DMS114 treated with DMSO at 0.1 percent for 48 hours (cell line): ENCODE results near the gene HOOK2.
"Not testable (repeated sequence)": the region's sequence is repeated elsewhere in the genome, so short reads cannot be mapped to it uniquely, and the experiment has no call there.

Source experiments
- DNase-seq: peaks from one replicate; lab custom pipeline; 2025; ENCODE audit not compliant: unreplicated experiment; lab: John Stamatoyannopoulos, UW

HOOK2 gene

GRCh38 chr19:12722566-12723380, 52.6 kb downstream of the HOOK2 start:
- peak; percentile 91 for DNase-seq

DNA sequence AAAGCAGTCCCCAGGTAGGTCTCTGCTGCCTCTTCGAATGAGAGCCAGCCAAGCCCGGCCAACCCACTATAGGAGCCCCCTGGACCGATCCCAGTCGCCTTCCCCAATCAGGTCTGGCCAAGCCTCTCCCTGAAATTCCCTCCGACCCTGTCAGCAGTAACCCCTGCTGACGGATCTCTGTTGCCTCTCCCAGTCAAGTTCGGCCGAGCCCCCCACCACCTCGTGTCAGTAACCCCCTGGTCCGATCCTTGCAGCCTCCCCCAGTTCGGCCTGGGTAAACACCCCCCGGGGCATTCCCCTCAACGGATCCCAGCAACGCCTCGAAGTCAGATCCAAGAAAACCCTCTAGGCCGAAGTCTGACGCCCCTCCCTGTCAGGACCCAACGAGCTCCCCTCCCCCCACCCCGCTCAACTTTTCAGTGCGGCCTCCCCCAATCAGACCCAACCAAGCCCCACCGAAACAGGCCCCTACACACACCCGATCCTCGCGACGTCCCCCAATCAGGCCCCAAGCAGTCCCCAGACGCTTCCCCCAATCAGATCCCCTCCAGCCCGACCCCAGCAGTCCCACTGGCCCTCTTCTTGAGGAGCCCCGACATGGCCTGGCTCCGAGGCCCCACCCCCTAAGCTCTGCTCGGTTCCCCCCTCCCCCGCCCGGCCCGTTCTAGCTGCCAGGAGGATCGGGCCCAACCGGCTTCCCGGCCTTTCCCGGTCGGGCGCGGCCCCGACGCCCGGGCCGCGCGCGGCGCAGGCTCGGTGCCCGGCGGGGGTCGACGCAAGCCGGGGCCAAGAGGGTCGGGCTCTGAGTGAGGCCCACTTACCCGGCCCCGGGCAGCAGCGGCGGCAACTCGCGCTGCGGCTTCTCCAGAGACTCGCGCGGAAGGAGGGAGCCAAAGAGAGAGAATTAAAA, 53.4 kb downstream of the HOOK2 start:
- DNase-seq = no peak

DNA sequence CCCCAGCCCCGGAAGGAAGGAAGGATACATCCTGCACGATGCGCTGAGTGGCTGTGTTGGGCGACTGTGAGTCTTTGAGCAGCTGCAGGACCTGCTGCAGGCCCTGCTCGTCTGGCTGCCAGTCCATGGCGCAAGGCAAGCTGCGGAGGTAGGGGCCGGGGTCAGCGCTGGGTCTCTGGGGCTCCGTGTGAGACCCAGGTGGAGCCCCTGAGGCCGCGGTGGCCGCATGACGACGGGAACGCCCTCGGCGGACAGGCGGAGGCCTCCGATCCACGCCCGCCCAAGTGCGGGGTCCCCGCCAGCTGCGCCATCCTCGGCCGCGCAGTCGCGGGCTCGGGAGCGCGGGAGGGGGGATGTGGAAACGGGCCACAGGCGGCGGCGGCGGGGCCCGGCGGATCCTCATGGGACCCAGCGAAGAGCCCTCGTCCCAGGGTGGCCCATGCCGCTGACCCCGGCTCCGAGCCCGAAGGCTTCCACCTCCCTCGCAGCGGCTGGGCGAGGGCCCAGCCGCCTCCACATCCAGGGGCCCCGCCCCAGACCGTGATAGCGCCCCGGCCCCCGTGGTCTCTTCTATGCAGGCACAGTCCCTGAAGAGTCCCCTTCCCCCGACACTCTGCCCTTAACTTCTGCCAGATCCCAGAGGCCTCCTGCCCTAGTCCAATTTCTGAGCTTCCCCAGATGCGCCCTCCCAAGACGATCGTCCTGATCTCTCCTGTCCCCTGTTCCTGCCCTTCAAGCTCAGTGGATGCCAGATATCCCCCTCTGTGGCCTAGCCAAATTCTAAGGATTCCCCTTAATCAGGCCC, 54.3 kb downstream of the HOOK2 start:
- no peak for DNase-seq

DNA sequence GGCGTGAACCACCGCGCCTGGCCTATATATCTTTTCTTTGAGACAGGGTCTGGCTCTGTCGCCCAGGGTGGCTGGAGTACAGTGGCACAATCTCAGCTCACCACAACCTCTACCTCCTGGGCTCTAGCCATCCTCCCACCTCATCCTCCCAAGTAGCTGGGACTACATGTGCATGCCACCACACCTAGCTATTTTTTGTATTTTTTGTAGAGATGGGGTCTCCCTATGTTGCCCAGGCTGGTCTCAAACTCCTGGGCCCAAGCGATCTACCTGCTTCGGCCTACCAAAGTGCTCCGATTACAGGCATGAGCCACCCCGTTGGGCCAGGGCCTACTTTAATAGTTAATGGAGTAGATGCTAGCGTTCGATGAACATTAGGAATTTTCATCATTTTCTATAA, 55.1 kb downstream of the HOOK2 start:
- no peak for DNase-seq

DNA sequence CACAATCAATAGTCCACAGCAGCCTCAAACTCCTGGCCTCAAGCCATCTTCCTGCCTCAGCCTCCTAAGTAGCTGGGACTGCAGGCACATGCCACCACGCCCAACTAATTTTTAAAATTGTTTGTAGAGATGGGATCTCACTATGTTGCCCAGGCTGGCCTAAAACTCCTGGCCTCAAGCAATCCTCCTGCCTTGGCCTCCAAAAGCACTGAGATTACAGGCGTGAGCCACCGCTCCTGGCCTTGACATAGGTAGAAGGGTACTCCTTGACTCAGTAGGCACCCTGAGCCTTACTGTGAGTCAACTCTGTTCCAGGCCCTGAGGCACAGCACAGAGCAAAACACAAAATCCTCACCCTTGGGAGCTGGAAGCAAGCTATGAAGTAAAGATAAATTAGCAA, 59.4 kb downstream of the HOOK2 start:
- DNase-seq = no peak

- no peak for DNase-seq
Measured at GRCh38 chr19:12715102-12715501, 60.2 kb downstream of the HOOK2 start.

- not testable (repeated sequence) for DNase-seq
Measured at GRCh38 chr19:12713304-12713703, 62.0 kb downstream of the HOOK2 start.
